Inflammatory macrophage treated with lipopolysaccharide for 4 hours (primary cell): Measurements from ENCODE around the gene ZNF677.
"Not testable (repeated sequence)": the region's sequence is repeated elsewhere in the genome, so short reads cannot be mapped to it uniquely, and the experiment has no call there.

Experiments used
- DNase-seq: peaks from one replicate; pipeline ENCODE4 v3.0.0-alpha.2; 2020

ZNF677 gene

DNA sequence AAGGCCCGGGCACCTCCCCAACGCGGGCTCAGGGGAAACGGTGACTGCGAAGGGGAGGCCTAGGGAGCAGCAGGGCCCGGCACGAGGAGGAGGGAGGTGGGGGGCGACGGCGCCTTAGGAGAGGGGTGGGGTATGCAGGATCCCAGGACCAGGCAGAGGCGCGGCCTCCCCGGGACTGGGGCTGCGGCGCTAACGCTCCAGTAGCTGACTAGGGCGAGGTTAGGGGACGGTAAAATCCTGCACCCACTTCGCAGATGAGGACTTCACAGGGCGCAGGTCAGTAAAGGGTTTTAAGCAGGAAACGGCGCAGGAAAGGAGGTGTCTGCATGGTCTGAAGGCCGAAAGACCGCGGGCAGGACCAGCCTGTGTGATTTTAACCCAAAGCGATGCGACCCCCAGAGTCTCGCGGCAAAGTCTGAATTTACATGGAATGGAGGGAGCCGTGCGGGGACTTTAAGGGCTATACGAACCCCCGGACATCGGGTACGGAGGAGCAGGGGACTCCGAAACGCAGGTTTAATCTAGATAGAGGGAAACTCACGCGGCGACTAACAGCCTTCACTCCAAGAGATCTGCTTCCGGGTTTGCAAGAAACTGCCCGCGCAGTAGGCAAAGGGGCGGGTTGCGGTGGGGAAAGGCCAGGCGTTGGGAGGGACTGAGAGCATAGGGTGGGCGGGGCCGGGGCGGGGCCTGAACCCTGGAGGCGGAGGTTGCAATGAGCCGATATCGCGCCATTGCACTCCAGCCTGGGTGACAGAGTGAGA, 61.7 kb downstream of the ZNF677 start, which contains the start of gene ZNF665:
TSS of gene ZNF665 (minus strand) at position 588 of the 764 bp plus-strand sequence. CDS start 10,460 bp downstream, outside the sequence.
- peak; percentile 89 for DNase-seq

DNA sequence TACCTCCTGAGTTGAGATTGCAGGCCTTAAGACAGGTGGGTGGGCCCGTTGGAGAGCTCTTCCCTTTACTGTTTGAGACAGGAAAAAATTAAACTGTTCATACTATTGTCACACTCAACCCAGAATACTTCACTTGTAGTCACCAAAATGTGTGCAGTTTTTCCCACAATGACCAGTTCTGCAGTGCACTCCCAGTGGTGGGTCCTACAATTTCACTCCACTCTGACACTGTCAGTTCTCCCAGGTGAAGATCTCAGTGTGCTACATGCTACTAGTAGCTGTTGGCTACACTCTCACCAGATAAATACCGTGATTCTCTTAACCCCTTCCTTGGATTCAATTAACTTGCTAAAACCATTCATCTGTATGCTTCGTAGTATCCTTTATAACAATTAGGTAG, 64.4 kb downstream of the ZNF677 start:
- DNase-seq: no peak

DNA sequence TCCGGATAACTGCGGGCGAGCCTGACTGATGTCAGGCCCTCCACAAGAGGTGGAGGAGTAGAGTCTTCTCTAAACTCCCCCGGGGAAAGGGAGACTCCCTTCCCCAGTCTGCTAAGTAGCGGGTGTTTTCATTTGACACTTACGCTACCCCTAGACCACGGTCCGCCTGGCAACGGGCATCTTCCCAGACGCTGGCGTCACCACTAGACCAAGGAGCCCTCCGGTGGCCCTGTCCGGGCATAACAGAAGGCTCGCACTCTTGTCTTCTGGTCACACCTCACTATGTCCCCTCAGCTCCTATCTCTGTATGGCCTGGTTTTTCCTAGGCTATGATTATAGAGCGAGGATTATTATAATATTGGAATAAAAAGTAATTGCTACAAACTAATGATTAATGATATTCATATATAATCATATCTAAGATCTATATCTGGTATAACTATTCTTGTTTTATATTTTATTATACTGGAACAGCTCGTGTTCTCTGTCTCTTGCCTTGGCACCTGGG, 64.9 kb downstream of the ZNF677 start:
- not testable (repeated sequence) for DNase-seq
